ENCODE data around the gene UCHL3. TPM values are rescaled to one million over a fixed set of nuclear protein-coding genes. Genes with fewer than 3 reads are reported as not detected.

Gene UCHL3
- total and polyA plus RNA-seq, 2 experiments from 2014 or later: 42.8 to 116 TPM

GRCh38 chr13:75612354-75612753 is 62.8 kb downstream of the UCHL3 start:
- 61 to 65% methylated on average over 2 of the region's 2 CpGs for WGBS, 2 experiments (ENCODE audit: low coverage in 1 of 2, low lambda C conversion rate in 2 of 2, missing lambda C conversion rate in 2 of 2)
- TF ChIP-seq EZH2 (IDR thresholded peaks at IDR 0.05; ENCODE audit: insufficient read depth, poor library complexity, severe bottlenecking) (no peak), EZH2phosphoT487 (IDR thresholded peaks at IDR 0.05; ENCODE audit: insufficient read depth, low read depth) (no peak)
- Histone ChIP-seq H2AFZ (no peak overlapping the region), H3K27me3 (replicated peaks; ENCODE audit: insufficient read depth) (no peaks in the 10 kb centered on the region), H4K20me1 (ENCODE audit: insufficient read depth) (no peaks in the 10 kb centered on the region), H3F3A (ENCODE audit: insufficient read depth) (no peaks in the 10 kb centered on the region), H3K9me3 (ENCODE audit: low read depth) (no peaks in the 10 kb centered on the region), H3K4me3 (no peak overlapping the region), H3K4me2 (ENCODE audit: unreplicated experiment) (no peak overlapping the region), H3K36me3 (ENCODE audit: low read depth) (peaks cover 8% of the 10 kb centered on the region; the same call in 1 of the 2 replicates), H3K27ac (no peak overlapping the region), H3K9ac (no peak overlapping the region), H3K4me1 (ENCODE audit: insufficient read depth) (no peaks in the 10 kb centered on the region), H3K79me2 (ENCODE audit: insufficient read depth) (no peaks in the 10 kb centered on the region), H3K9me2 (ENCODE audit: insufficient read depth) (no peaks in the 10 kb centered on the region)
- DNase-seq: peak; percentile 11
- in situ Hi-C loops (cut with MboI): no loop called here

- Histone ChIP-seq H3K9me2 (ENCODE audit: insufficient read depth) (no peaks in the 10 kb centered on the region), H3K27ac (no peak overlapping the region), H3K9me3 (ENCODE audit: low read depth) (no peaks in the 10 kb centered on the region), H3K4me2 (ENCODE audit: unreplicated experiment) (no peak overlapping the region), H3K4me1 (ENCODE audit: insufficient read depth) (peaks cover 29% of the 10 kb centered on the region), H4K20me1 (ENCODE audit: insufficient read depth) (no peaks in the 10 kb centered on the region), H3K27me3 (replicated peaks; ENCODE audit: insufficient read depth) (no peaks in the 10 kb centered on the region), H3K36me3 (ENCODE audit: low read depth) (peaks cover 8% of the 10 kb centered on the region; the same call in 1 of the 2 replicates), H3K79me2 (ENCODE audit: insufficient read depth) (no peaks in the 10 kb centered on the region), H3K9ac (no peak overlapping the region), H2AFZ (no peak overlapping the region), H3F3A (ENCODE audit: insufficient read depth) (peaks cover 23% of the 10 kb centered on the region), H3K4me3 (no peak overlapping the region)
- WGBS, 2 experiments (ENCODE audit: low coverage in 1 of 2, low lambda C conversion rate in 2 of 2, missing lambda C conversion rate in 2 of 2): 100% methylated on average over 1 of the region's 1 CpG
- in situ Hi-C loops (cut with MboI): no loop called here
- no peak for DNase-seq
- TF ChIP-seq EZH2phosphoT487 (IDR thresholded peaks at IDR 0.05; ENCODE audit: insufficient read depth, low read depth) (no peak), EZH2 (IDR thresholded peaks at IDR 0.05; ENCODE audit: insufficient read depth, poor library complexity, severe bottlenecking) (no peak)
Observed at GRCh38 chr13:75617230-75617629, 67.6 kb downstream of the UCHL3 start.

DNA sequence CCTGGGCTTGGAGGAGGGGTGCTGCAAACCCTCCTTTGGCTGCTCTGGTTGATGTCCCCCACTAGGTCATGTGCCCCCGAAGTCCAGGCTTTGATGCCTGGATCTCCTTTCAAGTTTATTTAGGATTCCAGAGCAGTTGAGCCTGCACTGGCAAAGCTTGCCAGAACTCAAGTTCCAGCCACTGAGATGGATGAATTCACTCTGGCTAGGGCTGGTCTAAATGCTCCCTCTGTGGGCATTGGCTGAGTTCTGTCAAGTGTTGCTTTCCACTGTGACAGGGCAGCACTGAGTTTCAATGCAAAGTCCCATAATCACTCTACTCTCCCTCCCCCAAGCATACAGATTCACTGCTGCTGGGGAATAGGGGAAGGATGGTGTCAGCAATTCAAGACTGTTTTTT is 68.7 kb downstream of the UCHL3 start:
- in situ Hi-C loops (cut with MboI): no loop called here
- no peak overlapping the region for H3K9ac ChIP-seq

DNA sequence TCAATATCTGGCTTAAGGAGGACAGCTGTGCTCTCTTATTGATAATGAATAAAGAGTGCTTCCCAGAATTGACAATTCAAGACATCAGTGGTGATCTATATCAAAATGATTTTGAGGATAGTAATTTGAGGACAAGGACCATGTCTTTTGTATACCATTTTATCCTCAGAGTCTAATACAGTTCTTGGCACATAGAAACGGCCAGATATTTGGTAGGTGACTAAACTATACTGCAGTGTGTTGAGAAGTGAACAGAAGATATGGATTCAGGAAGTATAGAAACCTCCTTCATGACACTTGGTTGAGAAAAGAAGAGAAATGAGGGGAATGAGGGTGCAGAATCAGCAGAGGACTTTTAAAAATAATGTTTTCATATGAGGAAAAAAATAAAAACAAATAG is 70.4 kb downstream of the UCHL3 start:
- peak; percentile 21 for DNase-seq
- Histone ChIP-seq H3K27me3 (replicated peaks; ENCODE audit: insufficient read depth) (no peaks in the 10 kb centered on the region), H3K9me3 (ENCODE audit: low read depth) (no peaks in the 10 kb centered on the region), H4K20me1 (ENCODE audit: insufficient read depth) (no peaks in the 10 kb centered on the region), H2AFZ (no peak overlapping the region), H3K4me2 (ENCODE audit: unreplicated experiment) (peak overlapping the region; percentile 80), H3K4me3 (no peak overlapping the region), H3K27ac (peak overlapping the region; percentile 36; the same call in 1 of the 2 replicates), H3K4me1 (ENCODE audit: insufficient read depth) (peaks cover 42% of the 10 kb centered on the region), H3K36me3 (ENCODE audit: low read depth) (peaks cover 8% of the 10 kb centered on the region; the same call in 1 of the 2 replicates), H3K79me2 (ENCODE audit: insufficient read depth) (peaks cover 8% of the 10 kb centered on the region), H3K9ac (no peak overlapping the region), H3K9me2 (ENCODE audit: insufficient read depth) (no peaks in the 10 kb centered on the region), H3F3A (ENCODE audit: insufficient read depth) (peaks cover 28% of the 10 kb centered on the region)
- in situ Hi-C loops (cut with MboI): no loop called here
- 24 to 33% methylated on average over 1 of the region's 1 CpG for WGBS, 2 experiments (ENCODE audit: low coverage in 1 of 2, low lambda C conversion rate in 2 of 2, missing lambda C conversion rate in 2 of 2)
- TF ChIP-seq EZH2phosphoT487 (IDR thresholded peaks at IDR 0.05; ENCODE audit: insufficient read depth, low read depth) (no peak), EZH2 (IDR thresholded peaks at IDR 0.05; ENCODE audit: insufficient read depth, poor library complexity, severe bottlenecking) (no peak)

More for the DNA sequence above, 68.7 kb downstream of the UCHL3 start:
- DNase-seq: no peak
- no peak overlapping the region for H2AFZ ChIP-seq
- no peak overlapping the region for H3K4me3 ChIP-seq
- no peaks in the 10 kb centered on the region for H3K9me2 ChIP-seq (ENCODE audit: insufficient read depth)
- no peak overlapping the region for H3K4me2 ChIP-seq (ENCODE audit: unreplicated experiment)
- H3K27ac ChIP-seq: no peak overlapping the region
- H3K9me3 ChIP-seq (ENCODE audit: low read depth): no peaks in the 10 kb centered on the region
- no peaks in the 10 kb centered on the region; the same call in 1 of the 2 replicates for H3K79me2 ChIP-seq (ENCODE audit: insufficient read depth)
- no peaks in the 10 kb centered on the region for H3K27me3 ChIP-seq (replicated peaks; ENCODE audit: insufficient read depth)
- no peak for TF ChIP-seq EZH2phosphoT487 (IDR thresholded peaks at IDR 0.05; ENCODE audit: insufficient read depth, low read depth)
- no peak for TF ChIP-seq EZH2 (IDR thresholded peaks at IDR 0.05; ENCODE audit: insufficient read depth, poor library complexity, severe bottlenecking)
- peaks cover 8% of the 10 kb centered on the region; the same call in 1 of the 2 replicates for H3K36me3 ChIP-seq (ENCODE audit: low read depth)
- peaks cover 40% of the 10 kb centered on the region for H3K4me1 ChIP-seq (ENCODE audit: insufficient read depth)
- peaks cover 28% of the 10 kb centered on the region for H3F3A ChIP-seq (ENCODE audit: insufficient read depth)
- WGBS, 2 experiments (ENCODE audit: low coverage in 1 of 2, low lambda C conversion rate in 2 of 2, missing lambda C conversion rate in 2 of 2): 0% methylated on average over 1 of the region's 1 CpG
- no peaks in the 10 kb centered on the region for H4K20me1 ChIP-seq (ENCODE audit: insufficient read depth)
